Left cardiac atrium (tissue), 4 donors: Measurements from ENCODE around the gene ULBP3. TPM values are rescaled to one million over a fixed set of nuclear protein-coding genes. Genes with fewer than 3 reads are reported as not detected.

Experiments used
- ATAC-seq, 2 donors: fragments of 200-7000 bp; cut with Tn5 transposase; one replicate each; pipeline ENCODE4 v1.9.1; 2020; ENCODE audit warnings: mild to moderate bottlenecking in 2 of 2, moderate library complexity in 2 of 2
- DNase-seq: peaks from one replicate; pipeline ENCODE4 v3.0.0-alpha.2; 2020
- intact Hi-C, 2 donors: fragments of 100-400 bp; cut with DNase I; formaldehyde crosslinking; loops; one replicate each; pipeline versions ENCODE4 v1.14.1 to v1.15.1; 2022 to 2023
- total RNA-seq, 2 donors: library from RNA; stranded (reverse); fragmentation: NEBNext Ultra II Directional; extraction: Animal tissue kit (Norgen Biotek cat#: 25700); gene quantifications; one replicate each; pipeline ENCODE4 v1.2.1, GENCODE V29; 2021
- donor health status: DM: no; HTN: yes; CAD: no.
- donor health status: DM: no; HTN: yes; CAD: no; lungs with severe emphysema.
- donor health status: DM: yes; HTN: yes; CAD: no.
- donor health status: Dilated cardiomyopathy.

ULBP3 gene
- total RNA-seq, 2 donors from 2014 or later = 0.60 to 1.4 TPM

DNA sequence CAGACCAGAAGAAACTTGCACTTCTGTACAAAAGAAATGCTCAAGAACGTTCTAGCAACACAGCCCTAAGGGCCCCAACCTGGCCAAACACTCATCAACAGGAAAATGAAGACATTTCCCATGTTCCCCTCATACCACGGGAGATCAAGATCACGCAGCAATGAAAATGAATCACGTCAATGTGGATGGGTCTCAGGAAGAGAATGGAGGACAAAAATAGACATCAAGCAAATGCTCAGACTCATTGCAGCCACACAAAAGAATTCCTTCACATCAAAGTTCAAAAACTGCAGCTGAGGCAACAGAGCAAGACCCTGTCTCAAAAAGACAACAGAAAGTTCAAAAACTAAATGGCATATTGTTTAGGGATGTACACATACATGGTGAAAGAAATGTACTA, 18.1 kb downstream of the ULBP3 start:
- DNase-seq (no peak), ATAC-seq (no peak)
- intact Hi-C loops = no loop called here

DNA sequence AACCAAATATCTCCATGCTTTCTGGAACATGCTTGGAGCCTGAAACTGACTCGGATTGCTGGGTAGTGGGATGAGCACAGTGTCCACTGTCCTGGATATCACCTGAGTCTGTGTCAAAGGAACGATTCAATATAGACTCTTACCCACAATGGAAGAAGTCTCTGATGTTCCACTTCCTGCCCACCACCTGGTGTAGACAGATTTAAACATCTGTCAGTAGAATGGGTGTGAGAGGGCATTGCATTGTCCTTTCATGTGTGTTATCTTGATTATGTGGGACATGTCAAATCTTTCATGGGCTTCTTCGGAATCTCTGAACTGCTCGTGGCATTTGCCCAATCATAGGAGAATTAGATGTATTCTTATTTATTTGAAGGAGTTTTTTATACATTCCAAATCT, 20.8 kb downstream of the ULBP3 start:
- intact Hi-C loops = no loop called here
- ATAC-seq (no peak), DNase-seq (no peak)

DNA sequence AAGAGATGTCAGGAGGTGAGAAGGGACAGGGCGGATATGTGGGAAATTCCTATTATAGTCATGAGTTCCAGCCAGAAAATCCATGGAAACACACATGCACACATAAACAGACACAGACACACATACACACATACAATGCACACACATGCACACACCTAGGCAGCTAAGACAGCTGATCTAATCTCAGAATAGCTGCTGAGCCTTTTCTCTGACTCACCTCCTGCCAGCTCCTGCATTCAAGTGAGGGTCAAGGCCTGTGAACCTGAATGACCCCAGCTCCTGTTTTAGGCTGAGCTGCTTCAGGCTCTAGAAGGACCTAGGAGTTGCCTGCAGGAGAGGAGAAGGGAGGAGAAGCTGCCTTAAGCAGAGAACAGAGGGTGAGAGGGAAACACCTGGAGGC, 22.0 kb downstream of the ULBP3 start:
- intact Hi-C loops = no loop called here
- ATAC-seq (no peak), DNase-seq (no peak)

DNA sequence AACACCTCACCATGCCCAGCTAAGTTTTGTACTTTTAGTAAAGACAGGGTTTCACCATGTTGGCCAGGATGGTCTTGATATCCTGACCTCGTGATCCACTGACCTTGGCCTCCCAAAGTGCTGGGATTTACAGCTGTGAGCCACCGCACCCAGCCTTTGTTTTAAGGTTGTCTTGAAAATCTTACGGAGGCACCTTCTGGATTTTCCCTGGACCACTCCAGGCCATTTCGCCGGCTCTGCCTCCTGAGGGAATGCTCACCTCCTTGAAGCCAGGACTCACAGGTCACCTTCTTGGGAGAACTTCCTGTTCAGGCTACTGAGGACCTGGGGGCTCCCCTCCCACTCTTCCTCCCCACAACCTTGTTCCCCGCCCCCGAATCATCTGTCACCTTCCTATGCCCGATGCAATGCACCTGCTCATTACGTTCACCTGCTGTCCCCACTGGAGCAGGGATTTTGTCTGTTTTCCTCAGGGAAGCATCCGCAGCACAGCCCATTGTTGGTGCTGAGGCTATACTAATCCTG, 24.2 kb downstream of the ULBP3 start:
- DNase-seq (no peak), ATAC-seq (no peak)
- intact Hi-C loops = no loop called here

DNA sequence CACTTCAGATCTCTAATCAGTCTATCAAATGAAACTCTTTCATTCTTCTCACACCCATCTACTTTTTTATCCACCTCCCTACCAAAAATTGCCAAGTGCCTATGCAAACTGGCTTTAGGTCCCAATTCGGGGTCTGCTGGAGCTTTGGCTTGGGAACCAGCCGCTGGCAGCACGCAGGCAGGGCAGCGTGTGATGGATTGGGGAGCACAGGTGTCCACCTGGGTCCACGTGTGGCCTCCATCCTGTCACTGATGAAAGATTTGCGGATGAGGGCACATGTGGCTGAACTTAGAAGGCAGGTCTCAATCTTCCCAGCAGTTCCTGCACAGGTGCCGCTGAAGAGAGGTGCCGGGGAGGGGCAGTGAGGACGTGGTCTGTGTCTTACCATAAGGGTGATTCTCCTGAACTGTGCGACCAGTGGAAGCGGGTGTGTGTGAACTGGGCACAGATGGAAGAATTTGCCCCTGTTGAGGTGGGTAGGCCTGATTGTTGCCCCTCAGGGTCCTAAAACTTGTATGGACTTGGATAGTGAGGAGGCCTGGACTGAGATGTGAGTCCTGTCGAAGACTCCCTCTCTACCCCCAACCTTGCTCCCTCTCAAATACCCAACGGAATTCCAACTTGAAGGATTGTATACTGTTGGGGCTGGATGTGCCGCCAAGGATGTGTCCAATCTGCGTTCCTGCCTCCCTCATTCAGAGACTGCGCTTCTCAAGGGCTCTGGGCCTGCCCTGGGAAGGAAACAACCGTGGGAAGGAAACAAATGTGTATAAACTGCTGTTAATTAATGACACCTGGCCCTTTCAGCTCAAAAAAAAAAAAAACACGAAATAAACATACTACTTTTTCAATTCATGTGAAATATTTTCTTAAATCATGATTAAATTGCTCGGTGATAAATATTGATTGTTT, 25.2 kb downstream of the ULBP3 start:
- no peak for DNase-seq
- ATAC-seq = no peak
- intact Hi-C loops = no loop called here

DNA sequence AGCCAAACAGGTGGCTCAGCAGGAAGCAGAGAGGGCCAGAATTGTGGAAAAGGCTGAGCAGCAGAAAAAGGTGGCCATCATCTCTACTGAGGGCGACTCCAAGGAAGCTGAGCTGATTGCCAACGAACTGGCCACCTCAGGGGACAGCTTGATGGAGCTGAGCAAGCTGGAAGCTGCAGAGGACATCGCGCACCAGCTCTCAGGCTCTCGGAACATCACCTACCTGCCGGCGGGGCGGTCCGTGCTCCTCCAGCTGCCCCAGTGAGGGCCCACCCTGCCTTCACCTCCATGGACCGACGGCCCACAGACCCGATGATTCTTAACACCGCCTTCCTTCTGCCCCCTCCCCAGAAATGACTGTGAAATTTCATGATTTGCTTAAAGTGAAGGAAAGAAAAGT, 25.8 kb downstream of the ULBP3 start:
- intact Hi-C loops = no loop called here
- no peak for ATAC-seq
- DNase-seq = no peak

DNA sequence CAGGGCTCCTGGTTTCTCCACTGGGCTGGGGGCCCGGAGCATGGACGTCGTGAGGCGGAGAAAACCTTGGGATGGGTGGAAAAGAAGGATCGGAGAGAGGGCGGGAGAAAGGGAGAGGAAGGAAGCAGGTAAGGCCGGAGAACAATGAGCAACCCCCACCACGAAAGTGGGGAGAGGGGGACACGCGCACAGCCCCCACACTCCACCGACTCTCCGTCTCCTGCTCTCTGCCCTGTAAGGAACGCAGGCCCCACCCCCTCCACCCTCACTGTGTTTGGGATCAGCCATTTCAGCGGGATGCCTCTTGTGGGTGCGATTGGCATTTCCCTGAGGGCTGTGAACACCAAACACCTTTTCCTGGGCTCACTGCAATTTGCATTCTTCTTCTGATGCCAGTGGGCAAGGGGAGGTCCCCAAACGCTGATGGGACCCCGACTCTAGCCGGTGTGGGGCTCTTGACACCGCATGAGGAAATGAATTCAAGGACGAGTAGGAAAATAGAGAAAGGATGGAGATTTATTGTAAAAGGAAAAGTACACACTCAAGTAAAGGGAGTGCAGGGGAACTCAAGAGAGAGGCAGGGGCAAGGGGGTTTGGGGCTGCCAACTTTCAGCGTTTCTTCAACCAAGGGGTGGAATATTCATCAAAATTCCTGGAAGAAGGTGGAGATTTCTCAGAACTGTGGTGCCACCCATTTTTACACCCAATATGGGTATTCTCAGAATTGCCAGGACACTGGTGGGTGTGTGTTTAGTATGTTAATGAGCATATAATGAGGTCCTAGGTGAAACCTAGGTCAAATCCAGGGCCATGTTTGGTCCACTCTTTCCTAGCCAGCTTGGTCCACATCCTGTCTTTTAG, 30.5 kb downstream of the ULBP3 start:
- intact Hi-C loops = no loop called here
- peak in 1 of 2 donors; percentile 60 for ATAC-seq

DNA sequence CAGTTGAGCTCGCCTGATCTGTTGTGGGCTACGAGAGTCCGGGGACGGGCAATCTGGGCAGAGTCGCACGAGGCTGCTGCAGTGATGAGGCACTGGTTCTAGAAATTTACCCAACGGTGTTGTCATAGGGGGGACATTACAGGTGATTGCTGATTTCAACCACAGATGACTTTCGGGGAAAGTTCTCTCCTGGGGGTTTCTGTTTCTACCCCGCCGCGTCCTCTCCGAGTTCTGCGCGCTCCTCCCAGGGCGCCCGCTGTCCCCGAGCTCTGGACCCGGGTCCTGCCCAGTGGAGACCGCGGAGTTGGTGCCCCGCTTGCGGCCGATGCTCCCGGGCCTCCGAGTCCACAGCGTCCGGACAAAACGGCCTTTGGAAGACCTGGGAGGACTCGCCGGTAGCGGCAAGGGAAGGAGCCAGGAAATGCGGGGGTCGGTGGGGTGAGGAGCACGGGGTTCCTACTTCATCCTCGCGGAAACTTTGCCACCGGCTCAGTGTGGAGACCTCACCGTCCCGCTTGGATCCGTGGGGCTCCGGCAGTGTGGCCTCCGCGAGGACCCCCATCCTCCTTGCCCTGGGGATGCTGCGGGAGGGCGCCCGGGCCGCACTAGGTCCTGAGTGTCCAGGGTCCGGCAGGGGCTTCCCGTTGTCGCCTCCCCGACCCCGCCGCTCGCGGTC, 31.3 kb downstream of the ULBP3 start:
- peak in 1 of 2 donors; percentile 12 for ATAC-seq
- intact Hi-C loops = no loop called here

More for the DNA sequence above, 30.5 kb downstream of the ULBP3 start:
- DNase-seq = no peak

DNA sequence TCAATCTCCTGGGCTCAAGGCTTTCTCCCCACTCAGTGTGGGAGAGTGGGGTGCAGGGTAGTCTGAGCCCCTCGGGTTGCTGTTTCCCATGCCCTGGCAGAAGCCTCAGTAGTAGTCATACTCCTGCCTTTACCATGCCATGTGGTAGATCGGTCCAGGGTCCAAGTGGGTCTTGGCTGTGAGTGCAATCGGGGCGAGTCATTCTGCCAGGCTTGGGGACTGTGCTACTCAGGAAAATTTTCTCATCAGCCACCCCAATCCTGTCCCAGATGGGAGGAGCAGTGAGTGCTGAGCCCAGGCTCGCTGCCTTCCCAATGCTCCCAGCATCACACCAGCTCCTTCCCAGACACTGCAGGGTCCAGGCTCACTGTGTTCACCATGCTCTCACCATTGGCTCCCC, 32.8 kb downstream of the ULBP3 start:
- ATAC-seq (no peak), DNase-seq (no peak)
- intact Hi-C loops = no loop called here

More for the DNA sequence above, 31.3 kb downstream of the ULBP3 start:
- DNase-seq = no peak

DNA sequence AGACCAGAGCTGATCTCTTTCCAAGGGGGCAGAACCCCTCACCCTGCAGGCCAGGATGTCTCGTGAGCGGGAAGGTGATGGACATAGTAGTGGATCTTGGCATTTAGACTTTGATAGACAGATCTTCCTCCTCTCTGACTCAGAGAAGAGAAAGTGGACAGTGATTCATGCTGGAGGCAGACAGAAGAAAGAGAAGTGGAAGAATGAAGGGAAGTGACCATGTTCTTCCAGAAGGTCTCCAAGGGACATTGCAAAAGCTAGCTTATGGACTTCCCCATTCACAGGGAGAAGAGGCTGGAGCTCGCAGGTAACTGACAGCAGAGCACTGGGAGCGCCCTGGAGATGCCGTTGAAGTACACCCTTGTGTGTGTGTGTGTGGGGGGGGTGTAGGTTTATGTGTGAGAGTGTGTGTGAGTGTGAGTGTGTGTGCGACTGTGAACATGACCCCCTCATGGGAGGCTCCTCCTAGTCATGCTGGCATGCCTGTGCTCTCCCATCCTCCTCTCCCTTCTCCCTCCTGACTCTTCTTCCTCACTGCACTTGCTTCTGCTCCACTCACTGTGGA, 35.6 kb downstream of the ULBP3 start:
- ATAC-seq (peak in 1 of 2 donors; percentile 32), DNase-seq (no peak)
- intact Hi-C loops = no loop called here

DNA sequence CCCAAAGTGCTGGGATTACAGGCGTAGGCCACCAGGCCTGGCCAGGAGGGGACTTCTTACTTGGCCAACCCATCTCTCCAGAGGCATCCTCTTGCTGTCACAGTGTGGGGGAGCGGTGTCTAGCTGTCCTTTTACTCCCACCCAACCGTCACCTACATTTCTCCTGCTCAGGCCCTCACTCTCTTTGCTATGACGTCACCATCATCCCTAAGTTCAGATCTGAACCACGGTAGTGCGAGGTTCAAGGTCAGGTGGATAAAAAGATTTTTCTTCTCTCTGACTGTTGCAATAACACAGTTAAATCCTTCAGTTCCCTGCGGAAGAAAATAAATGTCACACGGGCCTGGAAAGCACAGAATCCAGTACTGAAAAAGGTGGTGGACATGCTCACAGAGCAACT, 36.3 kb downstream of the ULBP3 start:
- intact Hi-C loops = no loop called here
- no peak for ATAC-seq
- no peak for DNase-seq

DNA sequence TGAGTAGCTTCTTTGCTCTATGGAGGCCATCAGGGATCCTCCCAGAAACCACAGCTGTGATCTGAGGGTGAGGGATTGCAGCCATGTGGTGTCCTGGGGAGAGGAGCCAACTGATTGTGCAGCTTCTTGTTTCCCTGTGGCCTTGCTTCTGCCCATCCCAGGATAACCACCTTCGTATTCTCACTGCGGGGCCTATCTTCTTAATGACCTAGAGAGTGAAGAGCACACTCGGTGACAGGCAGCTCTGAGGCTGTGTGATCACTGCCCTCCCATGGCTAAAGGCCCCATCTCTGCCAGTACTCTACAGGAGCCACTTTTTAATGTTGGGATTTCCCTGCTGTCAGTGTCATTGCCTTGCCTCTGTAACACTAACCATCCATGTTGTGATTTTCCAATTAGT, 38.3 kb downstream of the ULBP3 start:
- intact Hi-C loops = no loop called here
- DNase-seq (no peak), ATAC-seq (no peak)

DNA sequence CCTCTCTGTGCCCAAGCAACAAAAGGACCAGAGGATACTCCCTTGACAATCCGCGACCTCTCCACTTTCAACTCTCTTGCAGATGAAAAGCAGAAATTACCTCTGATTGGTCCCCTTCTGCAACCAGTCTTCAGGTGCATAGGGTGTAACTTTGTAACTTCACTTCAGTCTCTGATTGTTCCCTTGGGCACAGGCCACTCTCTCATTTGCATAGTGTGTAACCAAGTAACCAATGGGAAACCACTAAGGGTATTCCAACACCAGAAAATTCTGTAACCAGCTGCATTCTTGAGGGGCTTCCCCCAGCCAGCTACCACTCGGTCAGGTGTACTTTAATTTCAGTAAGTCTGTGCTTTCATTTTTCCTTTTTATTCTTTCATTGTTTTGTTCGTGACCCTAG, 39.2 kb downstream of the ULBP3 start:
- ATAC-seq (no peak), DNase-seq (no peak)
- intact Hi-C loops = no loop called here

DNA sequence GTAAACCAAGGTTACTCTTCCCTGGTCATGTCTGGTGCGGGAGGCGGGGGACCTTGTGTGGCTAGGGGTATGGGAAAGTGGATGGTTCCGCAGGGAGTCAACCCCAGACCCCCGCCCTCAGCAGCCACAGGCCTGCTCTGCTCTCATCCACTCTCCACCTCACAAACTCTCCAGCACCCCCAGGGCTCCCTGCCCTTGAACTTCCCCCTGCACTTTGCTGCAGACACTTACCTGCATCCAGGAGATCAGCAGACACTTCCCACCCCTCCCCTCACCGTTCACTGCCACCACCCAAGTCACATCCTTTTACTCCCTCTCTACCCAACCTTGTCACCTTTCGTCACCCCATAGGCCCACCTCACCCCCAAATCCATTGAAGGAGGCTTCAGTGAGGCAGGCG, 39.6 kb downstream of the ULBP3 start:
- intact Hi-C loops = no loop called here
- ATAC-seq (no peak), DNase-seq (no peak)

DNA sequence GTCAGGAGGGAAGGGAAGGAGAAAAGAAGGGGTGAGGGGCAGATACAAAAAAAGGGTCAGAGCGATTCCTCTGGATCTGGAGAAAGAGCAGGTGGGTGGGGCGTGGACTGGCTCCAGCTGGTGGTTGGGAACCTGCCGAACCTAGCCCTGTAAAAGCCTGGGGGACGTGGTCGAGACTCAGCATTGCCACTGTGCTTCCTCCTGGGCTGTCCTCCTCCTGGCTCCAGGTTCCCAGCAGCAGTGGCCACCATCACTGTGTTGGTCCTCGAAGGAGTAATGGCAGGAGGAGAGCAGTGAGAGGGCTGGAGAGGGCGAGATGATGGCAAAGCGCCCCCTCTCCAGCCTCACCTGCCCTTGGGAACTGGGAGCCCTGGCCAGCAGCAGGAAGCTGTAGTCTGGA, 40.1 kb downstream of the ULBP3 start:
- intact Hi-C loops = no loop called here
- ATAC-seq (no peak), DNase-seq (no peak)

DNA sequence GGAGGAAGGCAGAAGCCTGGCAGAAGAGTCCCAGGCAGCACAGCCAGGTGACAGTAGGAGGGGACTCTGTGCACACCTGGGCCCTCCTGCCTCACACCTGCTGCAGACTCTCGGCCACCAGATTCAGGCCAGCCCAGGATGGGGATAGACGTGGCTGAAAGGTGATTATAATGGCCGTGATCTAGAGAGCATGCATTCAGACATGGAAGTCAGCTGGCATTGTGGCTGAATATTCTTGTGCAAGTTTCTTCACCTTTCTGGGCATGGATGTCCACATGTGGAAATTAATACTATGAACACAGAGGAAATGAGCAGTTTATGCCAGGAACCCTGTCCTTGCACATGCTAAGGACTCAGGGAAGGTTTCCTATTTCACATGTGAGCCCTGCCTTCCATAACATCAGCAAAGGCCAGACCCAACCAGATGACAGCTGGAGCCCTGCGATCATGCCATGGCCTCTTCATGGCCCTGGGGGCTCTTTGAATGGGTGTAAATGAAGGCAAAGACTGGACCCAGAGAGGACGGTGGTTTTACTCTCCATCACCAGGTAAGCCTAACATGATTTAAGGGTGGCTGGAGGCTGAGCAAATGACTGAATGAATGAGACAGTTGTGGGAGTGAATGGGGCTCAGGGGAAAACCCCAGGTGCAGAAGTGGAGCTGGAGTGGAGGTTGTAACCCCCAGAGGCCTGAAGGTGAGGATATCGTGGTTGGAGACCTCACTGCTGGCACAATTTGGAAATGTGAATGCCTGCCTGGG, 40.9 kb downstream of the ULBP3 start:
- ATAC-seq (no peak), DNase-seq (no peak)
- intact Hi-C loops = no loop called here

DNA sequence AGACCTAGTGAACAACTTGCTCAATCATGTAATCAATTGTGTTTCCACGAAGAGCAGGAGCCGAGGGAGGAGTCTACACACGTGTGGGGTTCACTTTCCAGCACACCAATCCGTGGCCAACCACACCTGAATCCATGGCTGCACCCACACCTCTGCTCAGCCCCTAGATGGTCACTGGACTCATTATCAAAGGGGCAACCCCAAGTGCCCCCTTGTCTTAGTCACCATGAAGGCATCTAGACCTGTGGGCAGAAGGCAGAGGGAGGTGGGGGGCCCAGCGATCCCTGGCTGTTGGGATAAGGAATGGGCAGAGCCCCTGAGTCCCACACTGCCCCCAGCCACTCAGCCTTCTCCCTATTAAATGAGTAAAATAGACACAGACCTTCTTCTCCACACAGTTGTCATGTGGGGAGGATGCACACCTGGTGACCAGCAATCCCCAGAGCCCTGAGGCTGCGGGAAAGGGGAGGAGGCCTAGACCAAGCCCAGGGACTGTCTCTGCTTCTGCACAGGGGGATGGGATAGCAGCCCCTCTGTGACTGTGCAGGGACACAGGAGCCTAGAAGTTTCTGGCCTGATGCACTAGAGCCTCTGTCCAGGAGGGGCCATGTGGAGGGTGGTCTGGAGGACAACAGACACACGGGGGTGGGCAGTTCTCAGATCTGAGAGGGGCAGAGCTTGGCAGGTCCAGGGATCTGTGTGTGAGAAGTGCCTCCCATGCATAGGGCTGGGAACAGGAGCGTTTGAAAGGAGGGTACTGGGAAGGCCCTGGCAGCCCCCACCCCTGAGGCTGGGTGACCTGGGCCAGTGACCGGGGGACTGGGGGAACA, 41.7 kb downstream of the ULBP3 start:
- intact Hi-C loops = no loop called here
- ATAC-seq = no peak
- DNase-seq = no peak
